Measurements from ENCODE around the gene WFS1.

Gene WFS1

DNA sequence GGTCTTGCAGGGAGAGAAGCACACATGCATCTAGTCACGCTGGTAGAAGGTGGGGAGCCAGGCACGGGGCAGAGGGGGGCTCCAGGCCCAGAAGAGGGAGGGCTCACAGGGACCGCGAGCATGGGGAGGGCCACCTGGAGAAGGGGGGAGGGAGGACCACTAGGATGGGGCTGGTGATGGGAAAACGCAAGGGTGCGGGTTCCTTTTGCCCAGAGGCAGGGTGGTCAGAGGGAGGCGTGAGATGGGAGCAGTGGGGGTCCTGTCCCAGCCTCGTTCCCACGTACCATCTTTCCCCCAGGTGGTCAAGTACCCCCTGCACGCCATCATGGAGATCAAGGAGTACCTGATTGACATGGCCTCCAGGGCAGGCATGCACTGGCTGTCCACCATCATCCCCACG is 30.7 kb downstream of the WFS1 start:
- peaks cover 6% of the 10 kb centered on the region for H3K36me3 ChIP-seq (ENCODE audit: control insufficient read depth, insufficient read depth, low read length)
- H3K4me3 ChIP-seq (replicated peaks; ENCODE audit: low read depth, low read length) = no peak overlapping the region
- TF ChIP-seq, protein P1, sequence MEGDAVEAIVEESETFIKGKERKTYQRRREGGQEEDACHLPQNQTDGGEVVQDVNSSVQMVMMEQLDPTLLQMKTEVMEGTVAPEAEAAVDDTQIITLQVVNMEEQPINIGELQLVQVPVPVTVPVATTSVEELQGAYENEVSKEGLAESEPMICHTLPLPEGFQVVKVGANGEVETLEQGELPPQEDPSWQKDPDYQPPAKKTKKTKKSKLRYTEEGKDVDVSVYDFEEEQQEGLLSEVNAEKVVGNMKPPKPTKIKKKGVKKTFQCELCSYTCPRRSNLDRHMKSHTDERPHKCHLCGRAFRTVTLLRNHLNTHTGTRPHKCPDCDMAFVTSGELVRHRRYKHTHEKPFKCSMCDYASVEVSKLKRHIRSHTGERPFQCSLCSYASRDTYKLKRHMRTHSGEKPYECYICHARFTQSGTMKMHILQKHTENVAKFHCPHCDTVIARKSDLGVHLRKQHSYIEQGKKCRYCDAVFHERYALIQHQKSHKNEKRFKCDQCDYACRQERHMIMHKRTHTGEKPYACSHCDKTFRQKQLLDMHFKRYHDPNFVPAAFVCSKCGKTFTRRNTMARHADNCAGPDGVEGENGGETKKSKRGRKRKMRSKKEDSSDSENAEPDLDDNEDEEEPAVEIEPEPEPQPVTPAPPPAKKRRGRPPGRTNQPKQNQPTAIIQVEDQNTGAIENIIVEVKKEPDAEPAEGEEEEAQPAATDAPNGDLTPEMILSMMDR (IDR thresholded peaks at IDR 0.05; ENCODE audit: insufficient read depth, low read length, poor library complexity, severe bottlenecking) = no peak
- DNase-seq (ENCODE audit: extremely low read depth, insufficient read length) = no peak
- no peaks in the 10 kb centered on the region for H3K27me3 ChIP-seq (replicated peaks; ENCODE audit: control insufficient read depth, insufficient read depth, low read length)

DNA sequence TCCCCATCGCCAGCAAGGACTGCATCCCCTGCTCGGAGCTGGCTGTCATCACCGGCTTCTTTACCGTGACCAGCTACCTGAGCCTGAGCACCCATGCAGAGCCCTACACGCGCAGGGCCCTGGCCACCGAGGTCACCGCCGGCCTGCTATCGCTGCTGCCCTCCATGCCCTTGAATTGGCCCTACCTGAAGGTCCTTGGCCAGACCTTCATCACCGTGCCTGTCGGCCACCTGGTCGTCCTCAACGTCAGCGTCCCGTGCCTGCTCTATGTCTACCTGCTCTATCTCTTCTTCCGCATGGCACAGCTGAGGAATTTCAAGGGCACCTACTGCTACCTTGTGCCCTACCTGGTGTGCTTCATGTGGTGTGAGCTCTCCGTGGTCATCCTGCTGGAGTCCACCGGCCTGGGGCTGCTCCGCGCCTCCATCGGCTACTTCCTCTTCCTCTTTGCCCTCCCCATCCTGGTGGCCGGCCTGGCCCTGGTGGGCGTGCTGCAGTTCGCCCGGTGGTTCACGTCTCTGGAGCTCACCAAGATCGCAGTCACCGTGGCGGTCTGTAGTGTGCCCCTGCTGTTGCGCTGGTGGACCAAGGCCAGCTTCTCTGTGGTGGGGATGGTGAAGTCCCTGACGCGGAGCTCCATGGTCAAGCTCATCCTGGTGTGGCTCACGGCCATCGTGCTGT is 31.5 kb downstream of the WFS1 start:
- DNase-seq (ENCODE audit: extremely low read depth, insufficient read length) = no peak
- Histone ChIP-seq H3K4me3 (replicated peaks; ENCODE audit: low read depth, low read length) (no peak overlapping the region), H3K27me3 (replicated peaks; ENCODE audit: control insufficient read depth, insufficient read depth, low read length) (no peaks in the 10 kb centered on the region), H3K36me3 (ENCODE audit: control insufficient read depth, insufficient read depth, low read length) (peaks cover 6% of the 10 kb centered on the region)
- TF ChIP-seq, protein P1 (IDR thresholded peaks at IDR 0.05; ENCODE audit: insufficient read depth, low read length, poor library complexity, severe bottlenecking) = no peak

GRCh38 chr4:6301732-6302442 is 32.2 kb downstream of the WFS1 start:
- DNase-seq (ENCODE audit: extremely low read depth, insufficient read length) = no peak
- TF ChIP-seq, protein P1 (IDR thresholded peaks at IDR 0.05; ENCODE audit: insufficient read depth, low read length, poor library complexity, severe bottlenecking) = no peak
- Histone ChIP-seq H3K27me3 (replicated peaks; ENCODE audit: control insufficient read depth, insufficient read depth, low read length) (no peaks in the 10 kb centered on the region; the same call in none of the 2 replicates), H3K4me3 (replicated peaks; ENCODE audit: low read depth, low read length) (no peak overlapping the region), H3K36me3 (ENCODE audit: control insufficient read depth, insufficient read depth, low read length) (peaks cover 6% of the 10 kb centered on the region)

- Histone ChIP-seq H3K27me3 (replicated peaks; ENCODE audit: control insufficient read depth, insufficient read depth, low read length) (no peaks in the 10 kb centered on the region; the same call in none of the 2 replicates), H3K4me3 (replicated peaks; ENCODE audit: low read depth, low read length) (no peak overlapping the region), H3K36me3 (ENCODE audit: control insufficient read depth, insufficient read depth, low read length) (peaks cover 6% of the 10 kb centered on the region)
- TF ChIP-seq, protein P1 (IDR thresholded peaks at IDR 0.05; ENCODE audit: insufficient read depth, low read length, poor library complexity, severe bottlenecking) = no peak
- no peak for DNase-seq (ENCODE audit: extremely low read depth, insufficient read length)
Measured at GRCh38 chr4:6302869-6303268, 33.2 kb downstream of the WFS1 start.

- no peak overlapping the region for H3K4me3 ChIP-seq (replicated peaks; ENCODE audit: low read depth, low read length)
- no peaks in the 10 kb centered on the region; the same call in none of the 2 replicates for H3K27me3 ChIP-seq (replicated peaks; ENCODE audit: control insufficient read depth, insufficient read depth, low read length)
- TF ChIP-seq, protein P1 (IDR thresholded peaks at IDR 0.05; ENCODE audit: insufficient read depth, low read length, poor library complexity, severe bottlenecking) = no peak
- peaks cover 6% of the 10 kb centered on the region for H3K36me3 ChIP-seq (ENCODE audit: control insufficient read depth, insufficient read depth, low read length)
- DNase-seq (ENCODE audit: extremely low read depth, insufficient read length) = no peak
Measured at GRCh38 chr4:6303943-6304342, 34.3 kb downstream of the WFS1 start.
